HepG2 (cell line): ENCODE measurements around the gene TAT. TPM values are rescaled to one million over a fixed set of nuclear protein-coding genes. Genes with fewer than 3 reads are reported as not detected.

Experiments
- CENPX ChIP-seq: sonication (generic); formaldehyde crosslinking; IDR thresholded peaks from 2 replicates; pipeline ENCODE4 v1.9.0; 2021; ENCODE audit warnings: mild to moderate bottlenecking, missing genetic modification reagents, moderate library complexity
- GPN1 ChIP-seq: sonication (generic); formaldehyde crosslinking; IDR thresholded peaks from 2 replicates; pipeline ENCODE4 v1.5.1; 2020; ENCODE audit warnings: missing genetic modification reagents, borderline replicate concordance
- HCFC1 ChIP-seq: fragments of 150-350 bp; IDR thresholded peaks from 2 replicates; pipeline ENCODE4 v1.6.1; 2014; ENCODE audit warnings: low read depth, low read length
- HOXD1 ChIP-seq: sonication (generic); formaldehyde crosslinking; IDR thresholded peaks from 2 replicates; pipeline ENCODE4 v1.5.0; 2020; ENCODE audit warnings: missing genetic modification reagents
- NFIC ChIP-seq: IDR thresholded peaks from 2 replicates; pipeline ENCODE4 v1.6.1; 2012; ENCODE audit warnings: mild to moderate bottlenecking, low read length, inconsistent platforms
- PAWR ChIP-seq: sonication (generic); formaldehyde crosslinking; IDR thresholded peaks from 2 replicates; pipeline ENCODE4 v1.4.0; 2020; ENCODE audit warnings: missing genetic modification reagents, mild to moderate bottlenecking, borderline replicate concordance
- PHF8 ChIP-seq: sonication (generic); formaldehyde crosslinking; IDR thresholded peaks from 2 replicates; pipeline ENCODE4 v1.5.0; 2020; ENCODE audit warnings: missing genetic modification reagents
- PTBP1 ChIP-seq: fragments of 200-400 bp; formaldehyde crosslinking; IDR thresholded peaks from 2 replicates; pipeline ENCODE4 v1.6.1; 2018; ENCODE audit warnings: low read length, low read depth; ENCODE audit not compliant: poor library complexity, severe bottlenecking
- SETDB1 ChIP-seq: sonication (generic); formaldehyde crosslinking; IDR thresholded peaks from 2 replicates; pipeline ENCODE4 v1.5.1; 2020; ENCODE audit warnings: missing genetic modification reagents, mild to moderate bottlenecking, borderline replicate concordance
- SNAPC2 ChIP-seq: sonication (generic); formaldehyde crosslinking; IDR thresholded peaks from 2 replicates; pipeline ENCODE4 v1.8.1; 2022; ENCODE audit warnings: mild to moderate bottlenecking, missing genetic modification reagents
- U2AF1 ChIP-seq: fragments of 200-400 bp; formaldehyde crosslinking; optimal IDR thresholded peaks from 2 replicates; pipeline ENCODE3; 2017; ENCODE audit warnings: mild to moderate bottlenecking, low read depth, low read length
- ZHX1 ChIP-seq: sonication (generic); formaldehyde crosslinking; IDR thresholded peaks from 2 replicates; pipeline ENCODE4 v1.8.1; 2022; ENCODE audit warnings: low read depth, mild to moderate bottlenecking, missing genetic modification reagents
- ZNF333 ChIP-seq: sonication (generic); formaldehyde crosslinking; IDR thresholded peaks from 2 replicates; pipeline ENCODE4 v1.4.0; 2020; ENCODE audit warnings: mild to moderate bottlenecking, missing genetic modification reagents, borderline replicate concordance
- ZNF441 ChIP-seq: sonication (generic); formaldehyde crosslinking; IDR thresholded peaks from 2 replicates; pipeline ENCODE4 v1.7.0; 2021; ENCODE audit warnings: missing genetic modification reagents, borderline replicate concordance
- ZNF550 ChIP-seq: sonication (generic); formaldehyde crosslinking; IDR thresholded peaks from 2 replicates; pipeline ENCODE4 v1.4.0; 2020; ENCODE audit warnings: mild to moderate bottlenecking, missing genetic modification reagents, borderline replicate concordance
- ZNF605 ChIP-seq: sonication (generic); formaldehyde crosslinking; IDR thresholded peaks from 2 replicates; pipeline ENCODE4 v1.8.0; 2022; ENCODE audit warnings: mild to moderate bottlenecking, missing genetic modification reagents
- ZNF619 ChIP-seq: sonication (generic); formaldehyde crosslinking; IDR thresholded peaks from 2 replicates; pipeline ENCODE4 v1.4.0; 2020; ENCODE audit warnings: mild to moderate bottlenecking, missing genetic modification reagents
- ZNF629 ChIP-seq: sonication (generic); formaldehyde crosslinking; conservative IDR thresholded peaks from 2 replicates; pipeline ENCODE4 v1.5.0; 2020; ENCODE audit warnings: missing genetic modification reagents
- ZNF784 ChIP-seq: sonication (generic); formaldehyde crosslinking; IDR thresholded peaks from 2 replicates; pipeline ENCODE4 v1.5.1; 2020; ENCODE audit warnings: missing genetic modification reagents, mild to moderate bottlenecking, borderline replicate concordance
- polyA plus RNA-seq, 8 experiments: library from polyadenylated mRNA; depleted of rRNA in 3 of 8; stranded (reverse) in 7 of 8; unstranded in 1 of 8; fragments of >200 nt; fragmentation: Illumina TruSeq in 4 of 8; extraction: Trizol in 4 of 8; gene quantifications; 2 replicates each; pipeline versions ENCODE4 v1.2.1 to v1.2.3, GENCODE V29; 2011 to 2016; ENCODE audit warnings: low read depth in 4 of 8, missing spikeins in 1 of 8, mixed read lengths in 1 of 8; ENCODE audit not compliant: insufficient read depth in 1 of 8
- total RNA-seq, 5 experiments: library from RNA; depleted of rRNA; stranded (reverse); fragments of >200 nt; fragmentation: Illumina TruSeq; extraction: Trizol; gene quantifications; 2 replicates each; pipeline ENCODE4 v1.2.3, GENCODE V29; 2016; ENCODE audit warnings: low read depth in 1 of 5
- TF ChIP-seq, protein P1 (sequence below): sonication (generic); formaldehyde crosslinking; IDR thresholded peaks from 2 replicates; pipeline ENCODE4 v1.5.1; 2020; ENCODE audit warnings: mild to moderate bottlenecking, missing genetic modification reagents, borderline replicate concordance
- TF ChIP-seq, protein P2 (sequence below): sonication (generic); formaldehyde crosslinking; IDR thresholded peaks from 2 replicates; pipeline ENCODE4 v1.9.0; 2021; ENCODE audit warnings: missing genetic modification reagents, borderline replicate concordance
- TF ChIP-seq, protein P3 (sequence below): fragments of 450-650 bp; IDR thresholded peaks from 2 replicates; pipeline ENCODE4 v1.6.1; 2016

Gene TAT
- total and polyA plus RNA-seq, 2 of the 13 experiments (the other 11 are each of a cell fraction or from before 2014, with no cell fraction given), result 1.6 to 5.8 TPM

DNA sequence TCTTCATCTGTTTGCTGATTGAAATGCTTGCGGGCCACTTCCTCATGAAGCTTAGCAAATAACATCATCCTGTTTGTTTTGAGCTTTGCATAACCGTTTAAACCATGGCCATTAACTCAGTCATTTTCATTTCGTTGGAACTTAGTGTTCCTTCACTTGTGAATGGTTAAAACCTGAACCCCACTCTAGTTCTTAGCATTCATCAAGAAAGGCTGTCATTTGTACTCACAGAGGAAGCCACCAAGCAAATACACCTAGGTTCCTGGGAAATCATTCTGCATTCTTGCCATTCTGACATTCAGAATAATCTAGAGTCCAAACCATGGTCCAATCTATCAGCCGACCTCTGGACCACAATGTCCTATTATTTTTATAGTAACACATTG lies 8.4 kb upstream of the TAT start (continued):
- TF ChIP-seq ZNF784 (CRISPR knock-in tag) (no peak), NFIC (peak; percentile 80; the same call in 1 of the 2 replicates), ZNF629 (CRISPR knock-in tag) (no peak), ZNF550 (CRISPR knock-in tag) (no peak), ZNF333 (CRISPR knock-in tag) (no peak), ZHX1 (CRISPR knock-in tag) (no peak), CENPX (CRISPR knock-in tag) (no peak), ZNF605 (CRISPR knock-in tag) (no peak), PHF8 (CRISPR knock-in tag) (no peak), GPN1 (CRISPR knock-in tag) (no peak), ZNF619 (CRISPR knock-in tag) (no peak), PTBP1 (no peak), SNAPC2 (CRISPR knock-in tag) (peak; percentile 85; the same call in 1 of the 2 replicates), ZNF441 (CRISPR knock-in tag) (peak; percentile 42; the same call in 1 of the 2 replicates), HOXD1 (CRISPR knock-in tag) (no peak), HCFC1 (no peak), SETDB1 (no peak), U2AF1 (no peak), PAWR (no peak)
- TF ChIP-seq, protein P1, sequence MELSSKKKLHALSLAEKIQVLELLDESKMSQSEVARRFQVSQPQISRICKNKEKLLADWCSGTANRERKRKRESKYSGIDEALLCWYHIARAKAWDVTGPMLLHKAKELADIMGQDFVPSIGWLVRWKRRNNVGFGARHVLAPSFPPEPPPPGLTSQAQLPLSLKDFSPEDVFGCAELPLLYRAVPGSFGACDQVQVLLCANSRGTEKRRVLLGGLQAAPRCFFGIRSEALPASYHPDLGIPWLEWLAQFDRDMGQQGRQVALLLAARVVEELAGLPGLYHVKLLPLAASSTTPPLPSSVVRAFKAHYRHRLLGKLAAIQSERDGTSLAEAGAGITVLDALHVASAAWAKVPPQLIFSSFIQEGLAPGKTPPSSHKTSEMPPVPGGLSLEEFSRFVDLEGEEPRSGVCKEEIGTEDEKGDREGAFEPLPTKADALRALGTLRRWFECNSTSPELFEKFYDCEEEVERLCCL (CRISPR knock-in tag), result no peak
- TF ChIP-seq, protein P2, sequence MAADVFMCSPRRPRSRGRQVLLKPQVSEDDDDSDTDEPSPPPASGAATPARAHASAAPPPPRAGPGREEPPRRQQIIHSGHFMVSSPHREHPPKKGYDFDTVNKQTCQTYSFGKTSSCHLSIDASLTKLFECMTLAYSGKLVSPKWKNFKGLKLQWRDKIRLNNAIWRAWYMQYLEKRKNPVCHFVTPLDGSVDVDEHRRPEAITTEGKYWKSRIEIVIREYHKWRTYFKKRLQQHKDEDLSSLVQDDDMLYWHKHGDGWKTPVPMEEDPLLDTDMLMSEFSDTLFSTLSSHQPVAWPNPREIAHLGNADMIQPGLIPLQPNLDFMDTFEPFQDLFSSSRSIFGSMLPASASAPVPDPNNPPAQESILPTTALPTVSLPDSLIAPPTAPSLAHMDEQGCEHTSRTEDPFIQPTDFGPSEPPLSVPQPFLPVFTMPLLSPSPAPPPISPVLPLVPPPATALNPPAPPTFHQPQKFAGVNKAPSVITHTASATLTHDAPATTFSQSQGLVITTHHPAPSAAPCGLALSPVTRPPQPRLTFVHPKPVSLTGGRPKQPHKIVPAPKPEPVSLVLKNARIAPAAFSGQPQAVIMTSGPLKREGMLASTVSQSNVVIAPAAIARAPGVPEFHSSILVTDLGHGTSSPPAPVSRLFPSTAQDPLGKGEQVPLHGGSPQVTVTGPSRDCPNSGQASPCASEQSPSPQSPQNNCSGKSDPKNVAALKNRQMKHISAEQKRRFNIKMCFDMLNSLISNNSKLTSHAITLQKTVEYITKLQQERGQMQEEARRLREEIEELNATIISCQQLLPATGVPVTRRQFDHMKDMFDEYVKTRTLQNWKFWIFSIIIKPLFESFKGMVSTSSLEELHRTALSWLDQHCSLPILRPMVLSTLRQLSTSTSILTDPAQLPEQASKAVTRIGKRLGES, result no peak
- TF ChIP-seq, protein P3, sequence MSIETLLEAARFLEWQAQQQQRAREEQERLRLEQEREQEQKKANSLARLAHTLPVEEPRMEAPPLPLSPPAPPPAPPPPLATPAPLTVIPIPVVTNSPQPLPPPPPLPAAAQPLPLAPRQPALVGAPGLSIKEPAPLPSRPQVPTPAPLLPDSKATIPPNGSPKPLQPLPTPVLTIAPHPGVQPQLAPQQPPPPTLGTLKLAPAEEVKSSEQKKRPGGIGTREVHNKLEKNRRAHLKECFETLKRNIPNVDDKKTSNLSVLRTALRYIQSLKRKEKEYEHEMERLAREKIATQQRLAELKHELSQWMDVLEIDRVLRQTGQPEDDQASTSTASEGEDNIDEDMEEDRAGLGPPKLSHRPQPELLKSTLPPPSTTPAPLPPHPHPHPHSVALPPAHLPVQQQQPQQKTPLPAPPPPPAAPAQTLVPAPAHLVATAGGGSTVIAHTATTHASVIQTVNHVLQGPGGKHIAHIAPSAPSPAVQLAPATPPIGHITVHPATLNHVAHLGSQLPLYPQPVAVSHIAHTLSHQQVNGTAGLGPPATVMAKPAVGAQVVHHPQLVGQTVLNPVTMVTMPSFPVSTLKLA, result no peak
